Measurements from ENCODE around the gene SLC35F3. TPM values are rescaled to one million over a fixed set of nuclear protein-coding genes. Genes with fewer than 3 reads are reported as not detected.

Gene SLC35F3
- polyA plus RNA-seq, 1 experiment = 0.06 TPM

- POLR2A ChIA-PET = no interaction called here
- no peak for DNase-seq (ENCODE audit: low read depth)
- CTCF ChIA-PET = no interaction called here
Observed at GRCh38 chr1:233928123-233928522, 23.6 kb downstream of the SLC35F3 start.

GRCh38 chr1:233933339-233933738, 28.9 kb downstream of the SLC35F3 start:
- CTCF ChIA-PET = no interaction called here
- no peak for TF ChIP-seq CTCF (IDR thresholded peaks at IDR 0.05; ENCODE audit: insufficient read depth, low read depth, low read length)
- Histone ChIP-seq H3K36me3 (ENCODE audit: control insufficient read depth, insufficient read depth, low read length) (no peaks in the 10 kb centered on the region), H3K4me3 (ENCODE audit: low read depth, low read length) (no peak overlapping the region), H3K27me3 (ENCODE audit: control insufficient read depth, insufficient read depth, low read length) (no peaks in the 10 kb centered on the region)
- POLR2A ChIA-PET = no interaction called here
- DNase-seq (ENCODE audit: low read depth) = no peak

More at GRCh38 chr1:233928123-233928522, 23.6 kb downstream of the SLC35F3 start:
- Histone ChIP-seq H3K4me3 (ENCODE audit: low read depth, low read length) (no peak overlapping the region), H3K36me3 (ENCODE audit: control insufficient read depth, insufficient read depth, low read length) (no peaks in the 10 kb centered on the region), H3K27me3 (ENCODE audit: control insufficient read depth, insufficient read depth, low read length) (no peaks in the 10 kb centered on the region)
- TF ChIP-seq CTCF (IDR thresholded peaks at IDR 0.05; ENCODE audit: insufficient read depth, low read depth, low read length) = no peak

GRCh38 chr1:233935297-233935868, 30.9 kb downstream of the SLC35F3 start:
- no peak for DNase-seq (ENCODE audit: low read depth)
- no peak for TF ChIP-seq CTCF (IDR thresholded peaks at IDR 0.05; ENCODE audit: insufficient read depth, low read depth, low read length)
- H3K36me3 ChIP-seq (ENCODE audit: control insufficient read depth, insufficient read depth, low read length) = no peaks in the 10 kb centered on the region
- H3K27me3 ChIP-seq (ENCODE audit: control insufficient read depth, insufficient read depth, low read length) = no peaks in the 10 kb centered on the region
- no peak overlapping the region for H3K4me3 ChIP-seq (ENCODE audit: low read depth, low read length)
- CTCF ChIA-PET = no interaction called here
- POLR2A ChIA-PET = no interaction called here

- no peak for TF ChIP-seq CTCF (IDR thresholded peaks at IDR 0.05; ENCODE audit: insufficient read depth, low read depth, low read length)
- no peaks in the 10 kb centered on the region for H3K36me3 ChIP-seq (ENCODE audit: control insufficient read depth, insufficient read depth, low read length)
- no peak overlapping the region for H3K4me3 ChIP-seq (ENCODE audit: low read depth, low read length)
- ChIA-PET POLR2A (no interaction called here), CTCF (no interaction called here)
- no peaks in the 10 kb centered on the region for H3K27me3 ChIP-seq (ENCODE audit: control insufficient read depth, insufficient read depth, low read length)
- no peak for DNase-seq (ENCODE audit: low read depth)
Observed at GRCh38 chr1:233936422-233936821, 31.9 kb downstream of the SLC35F3 start.

- ChIA-PET POLR2A (no interaction called here), CTCF (no interaction called here)
- H3K4me3 ChIP-seq (ENCODE audit: low read depth, low read length) = no peak overlapping the region
- H3K27me3 ChIP-seq (ENCODE audit: control insufficient read depth, insufficient read depth, low read length) = no peaks in the 10 kb centered on the region
- no peak for TF ChIP-seq CTCF (IDR thresholded peaks at IDR 0.05; ENCODE audit: insufficient read depth, low read depth, low read length)
- no peaks in the 10 kb centered on the region for H3K36me3 ChIP-seq (ENCODE audit: control insufficient read depth, insufficient read depth, low read length)
- no peak for DNase-seq (ENCODE audit: low read depth)
Observed at GRCh38 chr1:233936842-233937241, 32.4 kb downstream of the SLC35F3 start.

All from BJ (cell line).